ENCODE data around the gene ERCC1. TPM values are rescaled to one million over a fixed set of nuclear protein-coding genes. Genes with fewer than 3 reads are reported as not detected.
A peak's percentile ranks its signal among the peaks of the same experiment; 100 is the strongest.

The ERCC1 gene
- total and polyA plus RNA-seq, 9 donors: 41.1 to 98.6 (median 83.1) TPM

- no peaks in the 10 kb centered on the region for H3K27me3 ChIP-seq
- peak; percentile 99 to 100 (median 99) for DNase-seq
- H3K9me3 ChIP-seq: no peaks in the 10 kb centered on the region
- TF ChIP-seq POLR2A (IDR thresholded peaks at IDR 0.05) (no peak), EP300 (IDR thresholded peaks at IDR 0.05) (no peak), CTCF (IDR thresholded peaks at IDR 0.05) (no peak)
- intact Hi-C loops (cut with DNase I): no loop called here
- no peaks in the 10 kb centered on the region for H3K4me1 ChIP-seq (ENCODE audit: insufficient read depth)
- H3K36me3 ChIP-seq: no peaks in the 10 kb centered on the region
- H3K27ac ChIP-seq: peak within 1 kb of the TSS in 1 of 2 donors; percentile 54
- WGBS, 3 donors: 3 to 7% (median 3%) methylated on average over 38 to 55 of the region's 55 CpGs
- peak within 1 kb of the TSS; percentile 84 for H3K4me3 ChIP-seq
These were observed 53.1 kb downstream of the ERCC1 start, which contains the start of gene ERCC2 for GRCh38 chr19:45370410-45371204. TSS of gene ERCC2 (minus strand) at chr19:45370573. CDS start at chr19:45370540, 33 bp downstream.

- 87 to 95% (median 93%) methylated on average over 11 of the region's 11 CpGs for WGBS, 3 donors
- no peak for DNase-seq
- Histone ChIP-seq H3K4me3 (no peak overlapping the region), H3K27me3 (no peaks in the 10 kb centered on the region), H3K4me1 (ENCODE audit: insufficient read depth) (no peaks in the 10 kb centered on the region), H3K27ac (no peak overlapping the region), H3K9me3 (no peaks in the 10 kb centered on the region), H3K36me3 (no peaks in the 10 kb centered on the region)
- no peak for TF ChIP-seq EP300 (IDR thresholded peaks at IDR 0.05)
- TF ChIP-seq POLR2A (IDR thresholded peaks at IDR 0.05): no peak
- TF ChIP-seq CTCF (IDR thresholded peaks at IDR 0.05): no peak
- intact Hi-C loops (cut with DNase I): no loop called here
These were observed 54.9 kb downstream of the ERCC1 start for GRCh38 chr19:45368737-45369340.

GRCh38 chr19:45368127-45368526 is 55.6 kb downstream of the ERCC1 start:
- Histone ChIP-seq H3K4me1 (ENCODE audit: insufficient read depth) (no peaks in the 10 kb centered on the region), H3K9me3 (no peaks in the 10 kb centered on the region), H3K36me3 (no peaks in the 10 kb centered on the region), H3K27me3 (no peaks in the 10 kb centered on the region), H3K4me3 (no peak overlapping the region), H3K27ac (no peak overlapping the region)
- 93 to 96% (median 94%) methylated on average over 4 of the region's 4 CpGs for WGBS, 3 donors
- no peak for DNase-seq
- intact Hi-C loops (cut with DNase I): no loop called here
- no peak for TF ChIP-seq EP300 (IDR thresholded peaks at IDR 0.05)
- TF ChIP-seq CTCF (IDR thresholded peaks at IDR 0.05): no peak
- TF ChIP-seq POLR2A (IDR thresholded peaks at IDR 0.05): no peak

- Histone ChIP-seq H3K4me1 (ENCODE audit: insufficient read depth) (no peaks in the 10 kb centered on the region), H3K36me3 (no peaks in the 10 kb centered on the region), H3K27ac (no peak overlapping the region), H3K4me3 (no peak overlapping the region), H3K9me3 (no peaks in the 10 kb centered on the region), H3K27me3 (no peaks in the 10 kb centered on the region)
- TF ChIP-seq POLR2A (IDR thresholded peaks at IDR 0.05) (no peak), CTCF (IDR thresholded peaks at IDR 0.05) (no peak), EP300 (IDR thresholded peaks at IDR 0.05) (no peak)
- no peak for DNase-seq
- intact Hi-C loops (cut with DNase I): no loop called here
- WGBS, 3 donors: 89 to 93% (median 92%) methylated on average over 12 of the region's 12 CpGs
These were observed 59.0 kb downstream of the ERCC1 start for GRCh38 chr19:45364696-45365095.

Data from ovary (tissue), 9 donors.